NCI-H2107 treated with DMSO at 0.1 percent for 48 hours (cell line): ENCODE data around the gene HERC4.
"Not testable (repeated sequence)": the region's sequence is repeated elsewhere in the genome, so short reads cannot be mapped to it uniquely, and the experiment has no call there.

Source experiments
- DNase-seq: peaks from one replicate; lab custom pipeline; 2025; ENCODE audit not compliant: unreplicated experiment; lab: John Stamatoyannopoulos, UW

Gene HERC4

GRCh38 chr10:67971311-67971710, 103.8 kb downstream of the HERC4 start:
- no peak for DNase-seq

GRCh38 chr10:67969875-67970274, 105.2 kb downstream of the HERC4 start:
- DNase-seq = no peak

GRCh38 chr10:67966035-67966434, 109.0 kb downstream of the HERC4 start:
- DNase-seq = not testable (repeated sequence)

- DNase-seq = no peak
These were observed 109.6 kb downstream of the HERC4 start for GRCh38 chr10:67965456-67965855.

- DNase-seq = no peak
These were observed 115.1 kb downstream of the HERC4 start for GRCh38 chr10:67959839-67960476.

DNA sequence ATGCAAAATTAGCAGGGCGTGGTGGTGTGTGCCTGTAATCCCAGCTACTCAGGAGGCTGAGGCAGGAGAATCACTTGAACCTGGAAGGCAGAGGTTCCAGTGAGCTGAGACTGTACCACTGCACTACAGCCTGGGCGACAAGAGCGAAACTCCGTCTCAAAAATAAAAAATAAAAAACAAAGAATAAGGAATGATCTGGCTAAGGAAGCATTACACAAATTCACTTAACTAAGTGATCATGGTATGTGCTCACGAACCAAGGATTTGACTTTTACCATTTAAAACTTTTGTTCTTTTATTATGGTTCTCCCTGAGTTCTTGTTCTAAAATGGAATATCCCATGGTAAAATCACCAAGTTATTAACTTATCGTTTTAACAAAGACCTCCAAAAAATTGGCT, 119.5 kb downstream of the HERC4 start:
- DNase-seq = no peak

DNA sequence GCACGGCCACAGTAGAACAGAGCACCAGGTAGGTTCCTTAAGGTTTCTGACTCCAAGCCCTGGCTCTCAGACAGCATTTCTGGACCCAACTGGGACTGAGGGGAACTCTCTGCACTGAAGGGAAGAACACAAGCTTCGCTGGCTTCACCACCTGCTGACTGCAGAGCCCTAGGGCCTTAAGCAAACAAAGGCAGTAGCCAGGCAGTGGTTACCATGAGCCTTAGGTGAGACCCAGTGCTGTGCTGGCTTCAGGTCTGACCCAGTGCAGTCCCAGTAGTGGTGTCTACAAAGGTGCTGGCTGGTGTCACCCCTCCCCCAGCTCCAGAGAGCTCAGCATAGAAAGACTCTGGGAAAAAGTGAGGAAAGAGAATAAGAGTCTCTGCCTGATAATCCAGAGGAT, 131.2 kb downstream of the HERC4 start:
- no peak for DNase-seq

GRCh38 chr10:67936416-67936815, 138.7 kb downstream of the HERC4 start:
- no peak for DNase-seq

DNA sequence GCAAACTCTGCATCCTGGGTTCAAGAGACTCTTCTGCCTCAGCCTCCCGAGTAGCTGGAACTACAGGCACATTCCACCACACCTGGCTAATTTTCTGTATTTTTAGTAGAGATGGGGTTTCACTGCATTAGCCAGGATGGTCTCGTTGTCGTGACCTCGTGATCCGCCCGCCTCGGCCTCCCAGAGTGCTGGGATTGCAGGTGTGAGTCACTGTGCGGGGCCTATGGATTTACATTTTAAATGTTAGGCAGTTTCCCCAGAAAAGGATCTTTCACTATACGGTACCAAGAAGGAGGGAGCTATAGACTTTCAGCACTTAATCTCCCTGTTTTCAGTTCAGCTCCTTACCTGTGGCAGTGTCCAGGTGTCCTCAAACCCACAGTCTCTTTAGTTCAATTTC, 139.9 kb downstream of the HERC4 start:
- DNase-seq = no peak

DNA sequence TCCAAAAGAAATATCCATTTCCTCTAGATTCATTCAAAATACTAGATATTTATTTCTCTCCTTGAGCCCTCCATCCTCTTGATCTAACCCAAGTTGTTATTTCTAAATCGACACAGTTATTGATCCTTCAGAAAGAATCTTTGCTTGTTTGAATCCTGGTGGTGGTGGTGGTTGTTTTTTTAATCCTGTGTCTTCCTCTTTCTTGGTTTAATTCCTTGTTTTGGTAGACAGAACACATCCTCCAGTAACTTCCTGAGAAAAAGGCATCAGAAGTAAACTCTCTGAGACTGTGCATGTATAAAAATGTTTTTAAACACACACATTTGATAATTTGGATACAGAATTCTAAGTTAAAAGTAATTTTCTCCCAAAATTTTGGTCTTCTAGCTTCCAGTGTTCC, 140.7 kb downstream of the HERC4 start:
- no peak for DNase-seq

DNA sequence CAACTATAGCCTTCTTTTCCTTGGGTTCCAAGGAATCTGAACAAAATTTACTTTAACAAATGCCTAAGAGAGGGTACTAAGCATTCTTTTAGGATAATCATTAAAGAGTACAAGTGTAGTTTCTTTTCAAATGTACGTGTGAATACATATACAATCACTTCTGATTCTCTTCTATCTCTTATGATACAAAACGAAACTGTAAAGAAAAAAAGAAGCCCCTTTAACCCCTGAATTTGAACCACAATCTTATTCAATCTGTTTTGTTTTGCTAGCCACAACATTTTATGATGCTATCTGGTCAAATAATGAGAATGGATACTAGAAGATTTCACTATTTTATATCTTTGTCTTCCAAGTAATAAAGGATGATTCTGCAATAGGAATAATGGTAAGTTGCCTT, 141.9 kb downstream of the HERC4 start:
- DNase-seq = no peak

DNA sequence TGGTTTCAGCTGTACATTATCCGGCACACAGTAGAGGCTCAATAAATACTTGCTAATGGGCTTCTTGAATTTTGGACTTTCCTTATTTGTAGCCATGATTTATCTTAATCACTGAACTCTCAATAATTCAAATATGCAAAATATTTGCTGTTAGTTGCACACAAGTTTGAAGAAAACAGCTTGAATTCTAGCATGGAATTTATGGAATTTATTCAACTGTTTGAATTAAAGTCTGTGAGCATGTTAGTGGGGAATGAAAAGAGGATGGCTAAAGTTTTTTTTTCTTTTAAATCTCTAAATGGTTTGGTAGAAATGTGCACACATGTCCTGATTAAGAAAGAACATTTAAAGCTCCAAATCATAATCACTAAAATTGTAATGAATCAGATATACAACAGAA, 148.1 kb downstream of the HERC4 start:
- no peak for DNase-seq

DNA sequence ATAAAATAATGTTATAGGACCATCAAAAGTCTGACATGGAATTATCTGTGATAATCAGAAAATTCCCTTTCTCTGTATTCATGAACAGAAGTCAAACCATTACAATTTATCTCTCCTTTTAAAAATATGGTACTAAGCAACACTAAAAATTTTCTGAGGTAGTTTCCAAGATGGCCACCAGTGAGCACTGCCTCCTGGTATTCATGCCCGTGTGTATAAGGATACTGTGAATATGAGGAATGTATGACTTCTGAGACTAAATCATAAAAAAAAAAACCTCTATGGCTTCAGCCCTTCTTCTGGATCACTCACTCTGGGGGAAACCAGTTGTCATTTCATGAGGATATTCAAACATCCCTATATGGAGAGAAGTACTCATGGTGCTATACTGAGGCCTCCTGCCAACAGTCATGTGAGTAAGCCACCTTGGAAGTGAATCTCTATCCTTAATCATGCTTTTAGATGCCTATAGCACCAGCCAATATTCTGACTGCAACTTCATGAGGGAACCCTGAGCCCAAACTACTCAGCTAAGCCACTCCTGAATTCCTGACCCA, 149.6 kb downstream of the HERC4 start:
- DNase-seq = no peak

- DNase-seq = no peak
These were observed 150.9 kb downstream of the HERC4 start for GRCh38 chr10:67924136-67924535.

DNA sequence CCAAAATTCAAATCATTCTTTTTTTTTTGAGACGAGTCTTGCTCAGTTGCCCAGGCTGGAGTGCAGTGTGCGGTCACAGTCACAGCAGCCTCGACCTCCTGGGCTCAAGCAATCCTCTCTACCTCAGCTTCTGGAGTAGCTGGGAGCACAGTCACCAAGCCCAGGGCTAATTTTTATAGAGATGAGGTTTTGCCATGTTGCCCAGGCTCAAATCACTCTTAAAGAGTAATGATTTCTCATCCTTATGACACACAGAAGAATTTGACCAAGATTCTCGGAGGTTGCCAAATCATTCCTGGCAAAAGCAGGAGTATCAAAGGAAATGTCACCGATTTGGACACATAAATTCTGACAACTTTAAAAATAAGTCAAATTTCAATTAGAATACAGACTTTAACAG, 151.5 kb downstream of the HERC4 start:
- no peak for DNase-seq

GRCh38 chr10:67921065-67921464, 154.0 kb downstream of the HERC4 start:
- no peak for DNase-seq

DNA sequence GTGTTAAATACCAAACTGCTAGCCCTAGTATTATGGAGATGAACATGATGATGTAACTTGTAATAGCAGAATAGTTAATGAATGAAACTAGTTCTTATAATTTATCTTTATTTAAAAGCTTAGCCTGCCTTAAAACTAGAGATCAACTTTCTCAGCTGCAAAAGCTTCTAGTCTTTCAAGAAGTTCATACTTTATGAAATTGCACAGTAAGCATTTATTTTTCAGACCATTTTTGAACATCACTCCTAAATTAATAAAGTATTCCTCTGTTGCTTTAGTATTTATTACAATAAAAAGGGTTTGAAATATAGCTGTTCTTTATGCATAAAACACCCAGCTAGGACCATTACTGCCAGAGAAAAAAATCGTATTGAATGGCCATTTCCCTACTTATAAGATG, 157.4 kb downstream of the HERC4 start:
- DNase-seq = no peak

DNA sequence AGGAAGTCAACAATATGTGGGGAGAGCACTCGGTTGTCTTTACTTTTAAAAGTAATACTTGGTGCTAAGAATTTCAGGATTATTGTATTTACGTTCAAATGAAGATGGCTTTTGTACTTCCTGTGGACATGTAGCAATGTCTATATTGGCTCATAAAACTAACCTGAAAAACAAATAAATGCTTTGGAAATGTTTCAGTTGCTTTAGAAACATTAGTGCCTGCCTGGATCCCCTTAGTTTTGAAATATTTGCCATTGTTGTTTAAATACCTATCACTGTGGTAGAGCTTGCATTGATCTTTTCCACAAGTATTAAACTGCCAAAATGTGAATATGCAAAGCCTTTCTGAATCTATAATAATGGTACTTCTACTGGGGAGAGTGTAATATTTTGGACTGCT, 157.9 kb downstream of the HERC4 start:
- DNase-seq = no peak

- no peak for DNase-seq
These were observed 160.2 kb downstream of the HERC4 start for GRCh38 chr10:67914777-67915340.

GRCh38 chr10:67912331-67912946, 162.6 kb downstream of the HERC4 start:
- DNase-seq = no peak

- no peak for DNase-seq
These were observed 171.5 kb downstream of the HERC4 start for GRCh38 chr10:67903581-67903980.

DNA sequence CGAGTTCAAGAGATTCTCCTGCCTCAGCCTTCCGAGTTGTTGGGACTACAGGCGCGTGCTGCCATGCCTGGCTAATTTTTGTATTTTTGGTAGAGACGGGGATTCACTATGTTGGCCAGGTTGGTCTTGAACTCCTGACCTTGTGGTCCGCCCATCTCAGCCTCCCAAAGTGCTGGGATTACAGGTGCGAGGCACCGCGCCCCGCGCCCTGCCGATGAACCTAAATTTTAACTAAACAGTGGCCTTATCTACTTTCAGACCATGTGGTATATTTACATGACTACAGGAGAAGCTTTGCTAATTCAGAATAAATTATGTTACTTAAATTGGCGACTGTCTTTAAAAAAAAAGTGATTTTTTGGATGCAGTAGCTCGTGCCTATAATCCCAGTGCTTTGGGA, 181.4 kb downstream of the HERC4 start:
- DNase-seq = no peak
